Lung (tissue), 12 donors: ENCODE data around the gene METAP2. TPM values are rescaled to one million over a fixed set of nuclear protein-coding genes. Genes with fewer than 3 reads are reported as not detected.
"Not testable (repeated sequence)": the region's sequence is repeated elsewhere in the genome, so short reads cannot be mapped to it uniquely, and the experiment has no call there.

Experiments
- ATAC-seq: fragments of 200-7000 bp; cut with Tn5 transposase; one replicate; pipeline ENCODE4 v1.9.1; 2020; ENCODE audit warnings: moderate number of reproducible peaks; ENCODE audit not compliant: insufficient read depth, low FRiP score
- DNase-seq, 3 donors: peaks; one replicate each; pipeline ENCODE4 v3.0.0-alpha.2; 2013 to 2017
- H3K27ac ChIP-seq, 2 donors: one replicate each; pipeline ENCODE4 v1.5.1; 2013; ENCODE audit warnings: mild to moderate bottlenecking in 2 of 2, moderate library complexity in 2 of 2, control low read depth in 1 of 2, inconsistent platforms in 1 of 2, low read depth in 1 of 2, low read length in 1 of 2
- H3K27me3 ChIP-seq, 3 donors: one replicate each; pipeline ENCODE4 v1.5.1; 2013; ENCODE audit warnings: low read length in 2 of 3; ENCODE audit not compliant: control insufficient read depth in 3 of 3, insufficient read depth in 3 of 3
- H3K36me3 ChIP-seq, 4 donors: one replicate each; pipeline ENCODE4 v1.5.1; 2013; ENCODE audit warnings: low read length in 4 of 4, mild to moderate bottlenecking in 1 of 4, moderate library complexity in 1 of 4; ENCODE audit not compliant: control insufficient read depth in 4 of 4, insufficient read depth in 4 of 4
- H3K4me1 ChIP-seq, 5 donors: one replicate each; pipeline ENCODE4 v1.5.1; 2013; ENCODE audit warnings: low read length in 5 of 5, mild to moderate bottlenecking in 2 of 5, moderate library complexity in 1 of 5; ENCODE audit not compliant: control insufficient read depth in 5 of 5, insufficient read depth in 5 of 5
- H3K4me3 ChIP-seq: one replicate; pipeline ENCODE4 v1.5.1; 2013; ENCODE audit warnings: mild to moderate bottlenecking, control low read depth, moderate library complexity
- H3K9ac ChIP-seq, 2 donors: one replicate each; pipeline ENCODE4 v1.5.1; 2013; ENCODE audit warnings: low read length in 2 of 2, control low read depth in 1 of 2; ENCODE audit not compliant: insufficient read depth in 1 of 2
- H3K9me3 ChIP-seq, 4 donors: one replicate each; pipeline ENCODE4 v1.5.1; 2013; ENCODE audit warnings: low read length in 3 of 4, mild to moderate bottlenecking in 1 of 4, moderate library complexity in 1 of 4; ENCODE audit not compliant: control insufficient read depth in 4 of 4, insufficient read depth in 3 of 4
- WGBS, 2 donors: extraction: QIAGEN DNeasy Blood & Tissue Kit; methylation state at CpG; one replicate each; pipeline ENCODE4 v1.1.7; 2013; 5-methylcytosine and 5-hydroxymethylcytosine counted together
- polyA plus RNA-seq, 2 donors: library from polyadenylated mRNA; stranded (reverse); fragments of 200-250 nt; gene quantifications; one replicate each; pipeline ENCODE4 v1.2.1, GENCODE V29; 2013
- total RNA-seq, 2 donors: library from RNA; depleted of rRNA in 1 of 2; stranded (reverse); fragments of >200 nt in 1 of 2; gene quantifications; one replicate each; pipeline ENCODE4 v1.2.1, GENCODE V29; 2014 to 2021
- TF ChIP-seq, protein P1 (sequence below): IDR thresholded peaks from 2 replicates; pipeline ENCODE4 v1.5.1; 2012; ENCODE audit warnings: mild to moderate bottlenecking; ENCODE audit errors: control extremely low read depth, extremely low read depth
- donor health status: control.
- donor health status: control.
- donor health status: Bipolar disorder and iron deficiency.
- donor health status: healthy.
- donor health status: DM: yes; HTN: yes; CAD: no.

Gene METAP2
- total and polyA plus RNA-seq, 4 donors, result 49.1 to 60.4 (median 51.4) TPM

DNA sequence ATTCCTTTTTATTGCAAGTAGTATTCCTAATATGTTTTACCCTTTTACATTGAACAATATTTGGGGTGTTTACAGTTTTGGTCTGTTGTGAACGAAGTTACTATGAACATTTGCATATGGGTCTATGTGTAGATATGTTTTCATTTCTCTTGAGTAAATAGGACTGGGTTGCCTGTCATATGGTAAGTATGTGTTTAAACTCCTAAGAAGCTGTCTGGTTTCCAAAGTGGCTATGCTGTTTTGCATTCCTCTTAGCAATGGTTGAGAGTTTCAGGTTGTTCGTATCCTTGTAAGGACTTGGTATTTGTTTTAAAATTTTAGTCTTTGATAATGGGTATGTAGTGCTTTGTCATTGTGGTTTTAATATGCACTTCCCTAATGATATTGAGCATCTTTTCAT, 6.3 kb downstream of the METAP2 start:
- H3K9ac ChIP-seq, result no peak overlapping the region
- DNase-seq, result no peak
- peaks cover 4 to 23% (median 21%) of the 10 kb centered on the region in 4 donors for H3K36me3 ChIP-seq
- H3K9me3 ChIP-seq, result no peaks in the 10 kb centered on the region
- no peaks in the 10 kb centered on the region for H3K27me3 ChIP-seq
- 61 to 62% methylated on average over 2 of the region's 2 CpGs for WGBS, 2 donors
- TF ChIP-seq, protein P1, sequence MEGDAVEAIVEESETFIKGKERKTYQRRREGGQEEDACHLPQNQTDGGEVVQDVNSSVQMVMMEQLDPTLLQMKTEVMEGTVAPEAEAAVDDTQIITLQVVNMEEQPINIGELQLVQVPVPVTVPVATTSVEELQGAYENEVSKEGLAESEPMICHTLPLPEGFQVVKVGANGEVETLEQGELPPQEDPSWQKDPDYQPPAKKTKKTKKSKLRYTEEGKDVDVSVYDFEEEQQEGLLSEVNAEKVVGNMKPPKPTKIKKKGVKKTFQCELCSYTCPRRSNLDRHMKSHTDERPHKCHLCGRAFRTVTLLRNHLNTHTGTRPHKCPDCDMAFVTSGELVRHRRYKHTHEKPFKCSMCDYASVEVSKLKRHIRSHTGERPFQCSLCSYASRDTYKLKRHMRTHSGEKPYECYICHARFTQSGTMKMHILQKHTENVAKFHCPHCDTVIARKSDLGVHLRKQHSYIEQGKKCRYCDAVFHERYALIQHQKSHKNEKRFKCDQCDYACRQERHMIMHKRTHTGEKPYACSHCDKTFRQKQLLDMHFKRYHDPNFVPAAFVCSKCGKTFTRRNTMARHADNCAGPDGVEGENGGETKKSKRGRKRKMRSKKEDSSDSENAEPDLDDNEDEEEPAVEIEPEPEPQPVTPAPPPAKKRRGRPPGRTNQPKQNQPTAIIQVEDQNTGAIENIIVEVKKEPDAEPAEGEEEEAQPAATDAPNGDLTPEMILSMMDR, result no peak
- no peak overlapping the region for H3K4me3 ChIP-seq
- peak; percentile 43 for ATAC-seq
- peaks cover 3 to 13% (median 7%) of the 10 kb centered on the region in 5 donors for H3K4me1 ChIP-seq
- no peak overlapping the region for H3K27ac ChIP-seq

DNA sequence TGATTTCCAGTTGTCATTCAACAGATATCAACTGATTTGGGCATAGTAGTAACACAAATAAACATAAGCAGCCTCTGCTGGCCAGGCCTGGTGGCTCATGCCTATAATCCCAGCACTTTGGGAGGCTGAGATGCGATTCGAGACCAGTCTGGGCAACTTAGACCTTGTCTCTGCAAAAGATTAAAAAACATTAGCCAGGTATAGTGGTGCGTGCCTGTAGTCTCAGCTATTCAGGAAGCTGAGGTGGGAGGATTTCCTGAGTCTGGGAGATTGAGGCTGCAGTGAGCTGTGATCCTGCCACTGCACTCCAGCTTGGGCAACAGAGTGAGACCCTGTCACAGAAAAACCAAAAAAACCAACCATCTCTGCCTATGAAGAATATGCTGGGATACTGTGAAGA, 7.1 kb downstream of the METAP2 start:
- DNase-seq, result no peak
- peaks cover 0 to 10% (median 0%) of the 10 kb centered on the region in 5 donors for H3K4me1 ChIP-seq
- H3K9ac ChIP-seq, result no peak overlapping the region
- no peaks in the 10 kb centered on the region for H3K27me3 ChIP-seq
- TF ChIP-seq, protein P1, result no peak
- H3K27ac ChIP-seq, result no peak overlapping the region
- H3K4me3 ChIP-seq, result no peak overlapping the region
- no peaks in the 10 kb centered on the region for H3K9me3 ChIP-seq
- WGBS, 2 donors, result 63 to 66% methylated on average over 3 of the region's 3 CpGs
- ATAC-seq, result no peak
- peaks cover 4 to 23% (median 20%) of the 10 kb centered on the region in 4 donors for H3K36me3 ChIP-seq

DNA sequence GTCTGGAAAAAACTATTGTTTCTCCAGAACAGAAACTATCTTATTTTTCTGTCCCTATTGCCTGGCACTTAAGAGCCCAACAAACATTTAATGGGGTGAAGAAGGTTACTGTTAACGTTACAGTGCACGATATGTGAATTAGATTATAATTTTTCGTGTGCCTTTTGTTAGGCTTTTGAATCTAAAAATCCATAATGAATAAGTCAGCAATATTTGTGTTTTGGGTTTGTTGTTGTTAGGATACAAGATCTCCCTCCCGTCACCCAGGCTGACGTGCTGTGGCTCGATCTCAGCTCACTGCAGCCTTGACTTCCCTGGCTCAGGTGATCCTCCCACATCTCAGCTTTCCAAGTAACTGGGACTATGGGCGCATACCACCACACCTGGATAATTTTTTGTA, 7.9 kb downstream of the METAP2 start:
- no peaks in the 10 kb centered on the region for H3K9me3 ChIP-seq
- WGBS, 2 donors, result 86 to 92% methylated on average over 7 of the region's 7 CpGs
- DNase-seq (no peak), ATAC-seq (no peak)
- TF ChIP-seq, protein P1, result no peak
- H3K27me3 ChIP-seq, result no peaks in the 10 kb centered on the region
- no peak overlapping the region for H3K9ac ChIP-seq
- H3K4me3 ChIP-seq, result no peak overlapping the region
- peaks cover 0 to 10% (median 0%) of the 10 kb centered on the region in 5 donors for H3K4me1 ChIP-seq
- peaks cover 7 to 26% (median 23%) of the 10 kb centered on the region in 4 donors for H3K36me3 ChIP-seq
- H3K27ac ChIP-seq, result no peak overlapping the region

DNA sequence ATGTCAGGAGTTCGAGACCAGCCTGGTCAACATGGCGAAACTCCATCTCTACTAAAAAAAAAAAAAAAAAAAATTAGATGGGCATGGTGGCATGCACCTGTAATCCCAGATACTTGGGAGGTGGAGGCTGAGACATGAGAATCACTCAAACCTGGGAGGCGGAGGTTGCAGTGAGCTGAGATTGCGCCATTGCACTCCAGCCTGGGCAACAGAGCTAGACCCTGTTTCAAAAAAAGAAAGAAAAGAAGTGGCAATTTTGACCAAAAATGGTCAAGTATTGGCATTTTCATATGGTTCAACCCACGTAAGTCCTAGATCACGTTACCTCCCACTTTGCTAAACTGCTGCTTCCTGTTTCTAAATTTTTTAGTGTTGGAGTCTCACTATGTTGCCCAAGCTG, 8.6 kb downstream of the METAP2 start:
- not testable (repeated sequence) for H3K9me3 ChIP-seq, H3K27ac ChIP-seq, ATAC-seq, H3K4me3 ChIP-seq, H3K9ac ChIP-seq, DNase-seq, H3K4me1 ChIP-seq, H3K27me3 ChIP-seq
- WGBS, 2 donors, result 76 to 90% methylated on average over 6 of the region's 6 CpGs
- H3K36me3 ChIP-seq, result peaks cover 7 to 28% (median 22%) of the 10 kb centered on the region in 4 donors
